Measurements from ENCODE around the gene SDCCAG8.

- TF ChIP-seq, protein P1, sequence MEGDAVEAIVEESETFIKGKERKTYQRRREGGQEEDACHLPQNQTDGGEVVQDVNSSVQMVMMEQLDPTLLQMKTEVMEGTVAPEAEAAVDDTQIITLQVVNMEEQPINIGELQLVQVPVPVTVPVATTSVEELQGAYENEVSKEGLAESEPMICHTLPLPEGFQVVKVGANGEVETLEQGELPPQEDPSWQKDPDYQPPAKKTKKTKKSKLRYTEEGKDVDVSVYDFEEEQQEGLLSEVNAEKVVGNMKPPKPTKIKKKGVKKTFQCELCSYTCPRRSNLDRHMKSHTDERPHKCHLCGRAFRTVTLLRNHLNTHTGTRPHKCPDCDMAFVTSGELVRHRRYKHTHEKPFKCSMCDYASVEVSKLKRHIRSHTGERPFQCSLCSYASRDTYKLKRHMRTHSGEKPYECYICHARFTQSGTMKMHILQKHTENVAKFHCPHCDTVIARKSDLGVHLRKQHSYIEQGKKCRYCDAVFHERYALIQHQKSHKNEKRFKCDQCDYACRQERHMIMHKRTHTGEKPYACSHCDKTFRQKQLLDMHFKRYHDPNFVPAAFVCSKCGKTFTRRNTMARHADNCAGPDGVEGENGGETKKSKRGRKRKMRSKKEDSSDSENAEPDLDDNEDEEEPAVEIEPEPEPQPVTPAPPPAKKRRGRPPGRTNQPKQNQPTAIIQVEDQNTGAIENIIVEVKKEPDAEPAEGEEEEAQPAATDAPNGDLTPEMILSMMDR (IDR thresholded peaks at IDR 0.05) = no peak
- TF ChIP-seq POLR2A (IDR thresholded peaks at IDR 0.05; ENCODE audit: low read length) = no peak
- TF ChIP-seq NPAS2 (CRISPR knock-in tag; IDR thresholded peaks at IDR 0.05; ENCODE audit: borderline replicate concordance) = no peak
- no peak for TF ChIP-seq REST (IDR thresholded peaks at IDR 0.05)
- no peak for TF ChIP-seq RNF2 (IDR thresholded peaks at IDR 0.05; ENCODE audit: borderline replicate concordance, low read depth)
These were observed 134.4 kb downstream of the SDCCAG8 start for GRCh38 chr1:243390162-243390791.

All from A549 (cell line).